GM12801 (cell line): ENCODE measurements around the gene JAKMIP2.

Experiments
- TF ChIP-seq, protein P1 (sequence below): IDR thresholded peaks from one replicate; pipeline ENCODE4 v1.5.1; 2011; ENCODE audit warnings: control low read depth; ENCODE audit not compliant: insufficient read length; ENCODE audit errors: extremely low read depth

JAKMIP2 gene

DNA sequence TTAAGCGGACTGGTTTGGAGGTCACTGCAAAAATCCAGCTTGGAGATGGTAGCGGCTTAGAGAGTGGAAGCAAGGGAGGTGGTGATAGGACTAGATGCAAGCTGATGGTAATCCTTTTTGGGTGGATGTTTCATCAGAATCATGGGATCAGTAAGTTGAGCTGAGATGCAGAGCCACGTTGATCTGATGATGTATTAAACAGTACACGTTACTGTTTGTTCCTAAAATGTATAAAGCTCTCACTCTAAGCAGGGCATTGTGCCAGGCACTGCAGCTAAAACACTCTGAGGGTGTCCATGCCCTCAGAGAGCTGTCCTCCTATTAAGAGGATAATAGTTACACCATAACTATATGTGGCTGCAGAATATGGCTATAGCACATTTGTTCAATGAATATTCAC, 93.1 kb downstream of the JAKMIP2 start:
- TF ChIP-seq, protein P1, sequence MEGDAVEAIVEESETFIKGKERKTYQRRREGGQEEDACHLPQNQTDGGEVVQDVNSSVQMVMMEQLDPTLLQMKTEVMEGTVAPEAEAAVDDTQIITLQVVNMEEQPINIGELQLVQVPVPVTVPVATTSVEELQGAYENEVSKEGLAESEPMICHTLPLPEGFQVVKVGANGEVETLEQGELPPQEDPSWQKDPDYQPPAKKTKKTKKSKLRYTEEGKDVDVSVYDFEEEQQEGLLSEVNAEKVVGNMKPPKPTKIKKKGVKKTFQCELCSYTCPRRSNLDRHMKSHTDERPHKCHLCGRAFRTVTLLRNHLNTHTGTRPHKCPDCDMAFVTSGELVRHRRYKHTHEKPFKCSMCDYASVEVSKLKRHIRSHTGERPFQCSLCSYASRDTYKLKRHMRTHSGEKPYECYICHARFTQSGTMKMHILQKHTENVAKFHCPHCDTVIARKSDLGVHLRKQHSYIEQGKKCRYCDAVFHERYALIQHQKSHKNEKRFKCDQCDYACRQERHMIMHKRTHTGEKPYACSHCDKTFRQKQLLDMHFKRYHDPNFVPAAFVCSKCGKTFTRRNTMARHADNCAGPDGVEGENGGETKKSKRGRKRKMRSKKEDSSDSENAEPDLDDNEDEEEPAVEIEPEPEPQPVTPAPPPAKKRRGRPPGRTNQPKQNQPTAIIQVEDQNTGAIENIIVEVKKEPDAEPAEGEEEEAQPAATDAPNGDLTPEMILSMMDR: no peak

DNA sequence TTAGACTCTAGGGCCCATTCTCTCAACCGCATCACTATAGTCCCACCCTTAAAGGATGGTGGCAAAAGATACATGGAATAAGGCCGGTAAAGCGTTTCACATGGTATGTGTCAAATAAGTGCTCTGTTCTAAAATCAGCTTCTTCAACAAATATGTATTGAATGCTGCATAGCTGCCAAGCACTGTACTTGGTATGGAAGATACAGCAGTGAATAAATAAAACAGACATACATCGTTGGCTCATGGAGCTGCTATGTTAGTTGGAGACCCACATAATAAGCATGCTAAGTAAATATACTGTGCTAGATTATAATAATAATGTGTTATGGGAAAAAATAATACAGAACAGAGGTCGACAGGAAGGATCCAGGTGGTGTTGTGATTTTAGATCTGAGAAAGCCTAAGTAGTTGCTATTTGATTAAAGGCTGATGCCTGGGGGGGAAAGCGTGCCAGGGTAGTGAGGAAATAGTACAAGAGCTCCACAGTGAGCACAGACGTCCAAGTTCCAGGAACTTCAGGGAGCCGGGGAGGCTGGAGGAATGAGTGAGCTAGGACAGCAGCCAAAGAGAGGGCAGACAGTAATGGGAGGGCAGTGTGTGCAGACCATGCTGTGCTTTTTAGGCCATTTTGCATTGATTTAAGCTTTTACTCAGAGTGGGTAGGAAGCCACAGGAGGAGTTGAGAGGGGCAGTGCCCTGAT, 93.7 kb downstream of the JAKMIP2 start:
- TF ChIP-seq, protein P1: no peak

DNA sequence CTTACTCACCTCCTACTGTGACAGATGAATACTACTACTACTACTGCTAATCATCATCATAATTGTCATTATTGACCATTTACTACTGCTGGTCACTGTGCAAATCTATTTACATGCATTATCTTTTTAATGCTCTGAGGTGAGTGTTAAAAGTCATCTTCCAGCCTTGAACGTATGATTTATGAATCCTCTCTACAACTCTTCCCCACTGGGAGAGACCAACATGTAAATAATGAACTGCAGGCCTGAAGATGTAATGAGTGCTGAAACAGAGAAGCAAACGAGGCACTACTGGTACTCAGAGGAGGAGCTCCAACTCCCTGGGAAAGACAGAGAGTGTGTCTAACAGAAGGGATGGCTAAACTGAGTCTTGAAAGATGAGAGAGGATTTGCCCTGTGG, 95.4 kb downstream of the JAKMIP2 start:
- TF ChIP-seq, protein P1: no peak

DNA sequence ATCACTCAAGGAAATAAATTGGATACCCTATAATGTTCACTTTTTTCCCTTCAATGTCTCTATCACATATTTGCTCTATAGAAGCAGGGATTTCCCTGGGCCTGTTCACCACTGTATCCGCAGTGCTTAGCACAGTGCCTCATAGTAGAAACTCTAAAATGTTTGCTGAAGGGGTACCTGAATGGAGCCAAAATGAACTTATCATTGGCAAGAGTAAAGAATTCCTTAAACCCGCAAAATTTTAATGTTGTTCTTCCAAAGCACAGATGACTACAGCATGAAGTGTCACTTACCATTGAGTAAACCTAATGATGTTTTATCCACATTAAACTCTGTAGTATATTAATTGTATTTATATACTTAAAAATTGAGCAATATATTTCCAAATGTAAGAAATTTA, 96.1 kb downstream of the JAKMIP2 start:
- TF ChIP-seq, protein P1: no peak

DNA sequence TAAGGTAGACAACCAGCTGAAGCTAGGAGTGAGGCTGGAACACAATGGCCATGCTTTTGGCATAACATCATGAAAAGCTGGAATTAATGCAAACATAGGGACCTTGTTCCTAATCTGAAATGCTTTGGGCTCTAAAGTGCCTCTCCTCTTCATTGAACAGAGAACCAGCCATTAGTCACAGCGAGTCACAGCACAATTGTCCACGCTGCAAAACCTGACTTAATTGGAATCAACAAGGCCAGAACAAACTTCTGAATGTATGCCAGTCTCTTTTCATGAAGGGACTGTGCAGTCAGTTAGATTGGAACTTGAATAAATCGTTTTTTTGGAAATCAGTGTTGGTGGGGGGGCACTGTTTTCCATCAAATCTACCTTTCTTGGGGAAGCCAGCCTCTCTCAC, 96.5 kb downstream of the JAKMIP2 start:
- TF ChIP-seq, protein P1: no peak

DNA sequence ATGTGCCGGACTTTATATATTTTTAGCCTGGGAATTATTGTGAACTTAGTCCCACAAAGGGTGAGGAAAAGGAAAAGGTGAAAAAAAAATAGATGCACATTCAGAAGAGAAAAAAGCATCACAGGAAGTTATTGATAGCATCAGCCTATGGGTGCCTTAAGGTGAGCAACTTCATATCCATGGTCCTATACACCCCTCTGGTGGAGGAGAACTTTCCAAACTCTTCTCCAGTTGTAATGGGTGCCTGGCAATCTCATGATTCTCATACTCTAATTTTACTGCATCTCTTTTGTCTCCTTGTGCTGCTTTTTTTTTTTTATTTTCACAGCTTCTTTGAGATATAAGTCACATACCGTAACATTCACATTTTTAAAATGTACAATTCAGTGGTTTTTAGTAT, 107.4 kb downstream of the JAKMIP2 start:
- TF ChIP-seq, protein P1: no peak

DNA sequence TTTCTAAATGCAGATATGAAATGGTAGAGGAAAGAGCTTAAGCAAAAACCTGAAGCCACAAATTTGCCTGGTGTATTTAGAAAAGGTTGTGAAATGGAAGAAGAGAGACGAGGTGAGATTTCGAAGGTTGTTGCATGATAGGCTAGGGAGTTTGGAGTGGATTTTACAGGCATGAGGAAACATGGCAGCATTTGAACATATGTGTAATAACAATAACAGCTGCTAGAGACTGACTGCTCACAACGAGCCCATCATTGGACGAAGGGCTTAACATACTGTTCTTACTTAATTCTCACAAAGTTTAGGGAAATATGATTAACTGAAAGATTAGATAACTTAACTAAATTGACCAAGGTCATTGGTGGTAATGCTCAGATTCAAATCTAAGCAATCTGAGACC, 108.1 kb downstream of the JAKMIP2 start:
- TF ChIP-seq, protein P1: no peak
